ENCODE data around the gene P3H1. TPM values are rescaled to one million over a fixed set of nuclear protein-coding genes. Genes with fewer than 3 reads are reported as not detected.
"Not testable (repeated sequence)": the region's sequence is repeated elsewhere in the genome, so short reads cannot be mapped to it uniquely, and the experiment has no call there.

P3H1 gene
- total RNA-seq, 1 donor from 2014 or later = 22.0 TPM

DNA sequence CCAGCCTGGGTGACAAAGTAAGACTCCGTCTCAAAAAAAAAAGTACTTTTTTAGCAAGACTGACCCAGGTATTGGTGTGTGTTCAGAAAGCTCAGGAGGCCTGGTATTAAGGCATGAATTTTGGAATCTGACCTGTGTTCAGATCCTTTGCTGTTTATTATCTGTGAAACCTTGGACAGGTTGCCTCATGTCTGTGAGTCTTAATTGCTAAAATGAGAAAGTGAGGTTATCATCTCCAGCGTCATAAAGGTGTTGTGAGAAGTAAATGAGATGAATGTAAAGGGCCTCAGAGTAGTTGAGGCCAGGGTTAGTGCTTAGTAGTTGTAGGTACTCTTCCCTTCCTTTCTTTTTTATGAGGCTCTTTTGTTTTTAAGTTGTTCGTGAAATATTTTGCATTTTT, 3.0 kb upstream of the P3H1 start:
- no peak for DNase-seq (ENCODE audit: low spot score)

DNA sequence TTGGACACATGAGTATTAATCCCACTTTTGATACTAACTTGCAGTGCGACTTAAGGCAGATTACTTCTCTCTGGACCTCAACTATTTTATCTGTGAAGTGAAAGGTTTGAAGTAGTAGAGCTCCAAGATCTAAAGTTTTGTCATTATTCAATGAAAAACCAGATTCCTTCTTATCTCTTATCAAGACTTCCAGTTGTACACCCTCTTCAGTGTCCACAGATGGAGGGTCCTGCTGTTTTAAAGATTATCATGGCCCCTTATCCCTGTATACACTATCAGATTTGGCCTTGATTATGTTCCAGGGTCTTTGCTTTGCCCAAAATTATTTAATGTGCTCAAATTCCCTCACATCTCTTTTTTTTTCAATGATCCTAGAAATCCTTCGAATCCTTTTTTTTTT, 1.3 kb upstream of the P3H1 start:
- DNase-seq (ENCODE audit: low spot score) = no peak

DNA sequence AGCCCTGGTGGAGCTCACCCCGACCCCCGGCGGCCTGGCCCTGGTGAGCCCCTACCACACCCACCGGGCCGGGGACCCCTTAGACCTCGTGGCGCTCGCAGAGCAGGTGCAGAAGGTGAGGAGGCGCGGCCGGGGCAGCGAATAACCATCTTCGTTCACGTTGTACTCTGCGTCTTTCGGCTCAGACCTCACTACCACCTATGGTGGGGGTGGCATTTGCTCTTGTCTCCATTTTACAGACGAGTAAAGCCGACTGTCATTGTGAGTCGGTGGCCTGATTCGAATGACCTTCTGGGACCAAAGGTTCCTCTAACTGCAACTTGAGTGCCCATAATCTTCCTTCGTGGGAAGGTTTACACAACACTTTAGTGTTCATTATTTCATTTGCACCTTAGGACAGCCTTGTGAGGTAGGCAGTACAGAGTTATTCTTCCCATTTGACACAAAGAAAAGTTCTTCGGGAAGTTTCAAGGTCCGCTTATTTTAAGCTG, 727 bp upstream of the P3H1 start:
- no peak for DNase-seq (ENCODE audit: low spot score)

DNA sequence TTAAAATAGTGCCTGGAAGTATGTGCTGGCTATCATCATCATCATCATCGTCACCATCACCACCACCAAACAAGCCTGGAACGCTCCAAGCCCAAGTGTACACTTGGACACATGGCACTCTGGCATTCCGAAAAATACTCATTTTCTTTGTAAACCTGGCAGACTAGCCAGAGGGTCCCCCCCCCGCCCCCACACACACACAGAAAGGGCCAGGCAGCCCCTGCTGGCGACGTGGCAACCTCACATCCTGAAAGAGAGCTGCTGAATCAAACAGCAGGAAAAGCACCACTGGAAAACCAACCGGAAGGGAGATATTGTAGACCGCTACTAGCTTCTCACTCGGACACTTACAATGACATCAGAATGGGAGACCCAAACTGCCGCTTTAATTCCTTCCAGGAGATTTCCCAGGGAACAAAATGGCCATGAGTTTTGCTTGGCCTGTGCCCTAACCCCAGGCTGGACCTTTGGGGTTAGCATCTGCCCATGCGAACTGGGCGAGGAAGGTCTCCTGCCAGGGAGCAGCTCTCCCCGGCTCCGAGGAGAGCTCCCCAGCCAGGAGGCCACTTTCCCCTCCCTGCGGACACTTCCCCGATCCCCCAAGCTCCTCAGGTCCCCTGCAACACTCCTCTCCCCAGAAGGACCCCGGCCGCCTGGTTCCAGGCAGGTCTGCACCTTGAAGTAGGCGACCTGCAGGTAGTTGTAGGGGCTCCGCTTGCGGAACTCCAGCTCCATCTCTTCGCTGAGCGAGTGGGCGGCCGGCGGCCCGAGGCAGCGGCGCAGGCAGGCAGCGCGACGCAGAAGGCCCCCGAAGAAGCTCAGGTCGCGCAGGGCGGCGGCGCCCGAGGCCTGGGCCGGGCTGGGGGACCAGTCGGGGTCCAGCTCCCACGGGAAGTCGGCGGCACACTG, 742 bp downstream of the P3H1 start:
- no peak for DNase-seq (ENCODE audit: low spot score)

GRCh38 chr1:42765269-42765668, 1.6 kb downstream of the P3H1 start:
- DNase-seq (ENCODE audit: low spot score) = no peak

GRCh38 chr1:42762269-42762668, 4.6 kb downstream of the P3H1 start:
- no peak for DNase-seq (ENCODE audit: low spot score)

- DNase-seq (ENCODE audit: low spot score) = no peak
Measured at GRCh38 chr1:42761567-42761966, 5.3 kb downstream of the P3H1 start.

DNA sequence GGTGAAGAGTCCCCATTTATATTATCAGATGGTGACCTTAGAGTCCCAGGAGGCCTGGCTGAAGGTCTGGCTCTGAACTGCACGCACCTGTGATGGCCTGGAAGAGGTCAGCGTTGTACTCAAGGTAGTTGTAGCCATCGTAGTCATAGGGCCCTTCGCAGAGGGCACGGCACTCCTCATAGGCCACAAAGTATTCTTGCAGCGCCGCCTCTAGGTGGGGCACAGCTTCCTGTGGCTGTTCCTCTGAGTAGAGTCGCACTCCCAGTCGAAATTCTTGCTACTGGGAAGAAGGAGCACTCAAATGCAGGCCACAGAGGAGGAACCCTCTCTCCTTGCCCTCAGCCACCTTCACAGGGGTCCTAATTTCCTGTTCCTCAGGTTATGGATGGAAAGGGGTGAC, 7.7 kb downstream of the P3H1 start:
- DNase-seq (ENCODE audit: low spot score) = no peak

DNA sequence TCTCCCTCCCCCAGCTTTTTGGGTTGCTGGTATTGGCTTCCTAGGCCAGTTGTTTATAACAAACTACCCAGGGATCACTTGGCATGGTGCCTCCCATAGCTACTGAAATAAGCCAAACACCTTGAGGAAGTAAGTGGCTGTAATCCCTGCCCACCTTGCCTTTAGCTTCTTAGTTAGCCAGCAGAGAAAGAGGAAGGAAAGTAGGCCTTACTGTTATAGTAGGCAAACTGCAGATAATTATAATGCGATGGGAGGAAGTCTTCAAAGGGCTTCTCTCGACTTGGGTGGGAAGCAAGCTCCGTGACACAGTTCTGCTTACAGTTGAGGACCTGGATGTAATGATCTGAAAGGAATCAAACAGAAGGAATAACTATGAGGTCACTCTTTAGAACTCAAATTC, 8.2 kb downstream of the P3H1 start:
- DNase-seq (ENCODE audit: low spot score) = no peak

GRCh38 chr1:42757892-42758275, 8.9 kb downstream of the P3H1 start:
- DNase-seq (ENCODE audit: low spot score) = no peak

GRCh38 chr1:42756956-42757891, 9.6 kb downstream of the P3H1 start:
- DNase-seq (ENCODE audit: low spot score) = no peak

GRCh38 chr1:42753070-42753469, 13.8 kb downstream of the P3H1 start:
- DNase-seq (ENCODE audit: low spot score) = no peak

GRCh38 chr1:42752284-42752683, 14.5 kb downstream of the P3H1 start:
- no peak for DNase-seq (ENCODE audit: low spot score)

DNA sequence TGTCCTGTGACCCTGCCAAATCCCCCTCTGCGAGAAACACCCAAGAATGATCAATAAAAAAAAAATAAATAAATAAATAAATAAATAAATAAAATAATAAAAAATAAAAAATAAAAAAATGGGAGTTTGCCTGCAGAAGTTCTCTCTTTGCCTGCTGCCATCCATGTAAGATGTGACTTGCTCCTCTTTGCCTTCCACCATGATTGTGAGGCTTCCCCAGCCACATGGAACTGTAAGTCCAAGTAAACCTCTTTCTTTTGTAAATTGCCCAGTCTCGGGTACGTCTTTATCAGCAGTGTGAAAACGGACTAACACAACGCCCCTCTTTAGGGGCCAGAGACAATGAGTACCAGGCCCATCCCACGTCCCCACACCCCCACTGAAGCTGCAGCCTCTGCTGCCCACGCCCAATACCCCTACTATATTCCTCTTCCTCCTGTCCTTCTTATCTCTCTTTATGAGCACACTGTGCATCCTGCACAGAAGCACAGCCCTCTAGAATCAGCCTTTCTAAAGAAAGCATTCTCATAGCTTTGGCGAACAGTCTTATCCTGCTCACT, 15.2 kb downstream of the P3H1 start:
- not testable (repeated sequence) for DNase-seq (ENCODE audit: low spot score)

- no peak for DNase-seq (ENCODE audit: low spot score)
Measured at GRCh38 chr1:42750041-42750440, 16.8 kb downstream of the P3H1 start.

DNA sequence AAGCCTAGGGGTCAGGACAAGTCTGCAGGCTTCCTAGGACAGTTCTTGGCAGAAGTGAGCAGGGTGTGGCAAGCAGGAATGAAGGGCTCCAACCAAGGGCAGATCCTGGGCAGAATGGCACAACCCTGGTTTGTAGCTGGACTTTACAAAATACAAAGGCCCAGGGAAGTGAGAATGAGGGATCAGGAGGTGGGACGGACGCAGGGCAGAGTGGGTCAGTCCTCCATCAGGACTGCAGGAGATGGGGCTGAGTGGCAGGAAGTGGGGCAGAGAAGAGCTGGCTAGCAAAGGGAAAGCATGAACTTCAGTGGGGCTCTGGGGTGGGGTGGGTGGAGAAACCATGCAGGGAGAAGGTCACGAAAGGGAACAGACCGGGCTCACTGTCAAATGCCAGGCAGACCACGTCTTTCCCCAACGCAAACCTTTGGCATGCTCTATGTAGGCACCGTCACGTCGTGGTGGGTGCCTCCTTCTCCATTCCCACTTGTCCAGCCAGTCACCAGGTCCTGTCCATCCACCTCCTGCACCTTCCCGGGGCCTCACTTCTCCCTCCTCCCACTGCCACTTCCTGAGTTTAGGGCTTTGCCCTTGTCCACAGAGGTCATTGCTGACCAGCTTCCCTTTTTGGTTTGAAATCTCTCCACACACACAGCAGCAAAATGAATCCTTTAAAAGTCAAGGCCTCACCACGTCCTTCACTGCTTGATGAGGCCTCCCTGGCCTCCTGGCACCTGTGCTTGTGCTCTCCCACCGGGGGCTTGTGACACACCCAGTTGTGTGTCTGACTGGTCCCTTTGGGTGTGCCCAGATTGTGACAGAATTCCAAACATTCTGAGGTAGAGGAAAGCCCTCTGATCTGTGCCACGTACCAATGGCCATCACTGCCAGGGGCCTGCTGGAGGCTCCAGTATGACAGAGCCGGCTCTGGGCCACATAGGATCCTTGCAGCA, 18.1 kb downstream of the P3H1 start:
- DNase-seq (ENCODE audit: low spot score) = no peak

- no peak for DNase-seq (ENCODE audit: low spot score)
Measured at GRCh38 chr1:42748021-42748420, 18.8 kb downstream of the P3H1 start.

- DNase-seq (ENCODE audit: low spot score) = no peak
Measured at GRCh38 chr1:42747125-42747524, 19.7 kb downstream of the P3H1 start.

DNA sequence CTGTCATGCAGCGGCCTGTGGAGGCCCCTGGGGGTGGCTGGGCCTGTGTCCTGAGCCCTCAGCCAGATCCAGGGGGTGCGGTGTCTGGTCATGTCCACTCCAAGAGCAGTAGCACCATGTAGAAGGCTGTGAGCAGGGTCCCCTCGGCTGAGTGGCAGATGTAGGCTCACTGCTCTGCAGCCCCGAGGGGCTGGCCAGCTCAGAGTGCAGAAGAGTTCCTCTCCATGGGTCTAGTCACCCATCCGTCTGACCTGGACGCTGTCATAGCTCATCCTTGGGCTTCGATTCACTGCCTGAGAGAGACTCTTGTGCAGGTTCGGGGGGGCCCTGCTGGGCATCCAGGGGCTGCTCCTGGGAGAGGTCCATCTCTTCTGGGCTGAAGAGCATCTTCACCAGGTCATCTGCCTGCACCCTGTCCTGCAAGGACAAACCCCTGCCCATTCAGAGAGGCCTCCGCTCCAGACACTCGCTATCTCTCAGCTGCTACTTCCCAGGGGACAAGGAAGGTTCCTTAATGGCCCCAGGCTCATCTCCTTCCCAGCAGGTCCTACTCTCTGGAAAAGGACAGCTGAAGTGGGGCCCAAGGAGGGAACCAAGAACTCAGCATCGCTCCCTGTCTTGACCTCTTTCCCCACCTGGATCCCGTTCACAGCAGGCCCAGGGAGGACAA, 20.3 kb downstream of the P3H1 start:
- no peak for DNase-seq (ENCODE audit: low spot score)

- no peak for DNase-seq (ENCODE audit: low spot score)
Measured at GRCh38 chr1:42745851-42746250, 21.0 kb downstream of the P3H1 start.

- no peak for DNase-seq (ENCODE audit: low spot score)
Measured at GRCh38 chr1:42744148-42744413, 22.7 kb downstream of the P3H1 start.

Measured in ureter (tissue), 1 donor.